A549 (cell line): ENCODE data around the gene TMEM92.

Experiments used
- CBX2 ChIP-seq: fragments of 200-600 bp; sonication (generic); IDR thresholded peaks from 2 replicates; pipeline ENCODE4 v1.6.1; 2016; ENCODE audit warnings: low read depth, mild to moderate bottlenecking, borderline replicate concordance
- CTCF ChIP-seq: fragments of >200 bp; sonication (Bioruptor Twin); formaldehyde crosslinking; IDR thresholded peaks from 3 replicates; pipeline ENCODE4 v1.5.1; 2016
- EP300 ChIP-seq, 2 experiments: fragments of >200 bp; sonication (Bioruptor Twin); formaldehyde crosslinking; IDR thresholded peaks; 2 replicates in 1 of 2; 3 replicates in 1 of 2; pipeline ENCODE4 v1.6.1; 2016 to 2017
- GATA3 ChIP-seq: IDR thresholded peaks from 2 replicates; pipeline ENCODE4 v1.6.1; 2012; ENCODE audit warnings: borderline replicate concordance
- MAX ChIP-seq: IDR thresholded peaks from 2 replicates; pipeline ENCODE4 v1.6.1; 2012
- MAZ ChIP-seq: fragments of 150-350 bp; IDR thresholded peaks from 2 replicates; pipeline ENCODE4 v1.6.1; 2014; ENCODE audit warnings: antibody characterized with exemption, low read depth, low read length, borderline replicate concordance
- MYC ChIP-seq: IDR thresholded peaks from 2 replicates; pipeline ENCODE4 v1.6.1; 2012; ENCODE audit warnings: mild to moderate bottlenecking, inconsistent platforms, low read length, improper control_type of control experiment, borderline replicate concordance
- SMC3 ChIP-seq: fragments of >200 bp; sonication (Bioruptor Twin); formaldehyde crosslinking; IDR thresholded peaks from 3 replicates; pipeline ENCODE4 v1.6.1; 2018; ENCODE audit warnings: inconsistent platforms

GRCh38 chr17:50267074-50267841 is 7.0 kb upstream of the TMEM92 start:
- no peak for TF ChIP-seq GATA3
- TF ChIP-seq MYC: no peak
- TF ChIP-seq CTCF: no peak
- TF ChIP-seq MAZ: no peak
- TF ChIP-seq MAX: no peak
- 0 out of 3 replicates have a peak, but pooled peaks have one; percentile 3 for TF ChIP-seq SMC3
- no peak for TF ChIP-seq CBX2
- no peak for TF ChIP-seq EP300 (IDR thresholded peaks at IDR 0.05)
